Transverse colon (tissue), 4 donors: ENCODE data around the gene APBB3. TPM values are rescaled to one million over a fixed set of nuclear protein-coding genes. Genes with fewer than 3 reads are reported as not detected.

Experiments
- DNase-seq: peaks from one replicate; pipeline ENCODE4 v3.0.0-alpha.2; 2019
- H3K27ac ChIP-seq, 4 donors: fragments of 200-600 bp; sonication (generic); 2 replicates each; pipeline ENCODE4 v1.5.1; 2016 to 2018; ENCODE audit warnings: inconsistent platforms in 4 of 4
- H3K27me3 ChIP-seq: fragments of 200-600 bp; sonication (generic); 2 replicates; pipeline ENCODE4 v1.5.1; 2017; ENCODE audit warnings: inconsistent platforms
- H3K36me3 ChIP-seq, 4 donors: fragments of 200-600 bp; sonication (generic); 2 replicates each; pipeline ENCODE4 v1.5.1; 2017 to 2019; ENCODE audit warnings: inconsistent platforms in 4 of 4
- H3K4me1 ChIP-seq, 4 donors: fragments of 200-600 bp; sonication (generic); 2 replicates each; pipeline ENCODE4 v1.5.1; 2017 to 2020; ENCODE audit warnings: inconsistent platforms in 4 of 4
- H3K4me3 ChIP-seq, 4 donors: fragments of 200-600 bp; sonication (generic); 1 replicate in 1 of 4; 2 replicates in 3 of 4; pipeline versions ENCODE4 v1.5.1 to v1.6.1; 2017 to 2019; ENCODE audit warnings: inconsistent platforms in 4 of 4
- H3K9me3 ChIP-seq, 2 donors: fragments of 200-600 bp; sonication (generic); 2 replicates each; pipeline ENCODE4 v1.5.1; 2017 to 2019; ENCODE audit warnings: inconsistent platforms in 2 of 2
- CTCF ChIP-seq, 5 experiments: fragments of 200-600 bp in 3 of 5; fragments of 450-650 bp in 2 of 5; sonication (generic) in 3 of 5; IDR thresholded peaks; 1 replicate in 2 of 5; 2 replicates in 3 of 5; pipeline ENCODE4 v1.5.1; 2016 to 2017; ENCODE audit warnings: antibody characterized with exemption in 5 of 5, inconsistent platforms in 3 of 5, mild to moderate bottlenecking in 2 of 5, moderate library complexity in 1 of 5
- EP300 ChIP-seq: sonication (generic); formaldehyde crosslinking; IDR thresholded peaks from one replicate; pipeline ENCODE4 v1.6.1; 2017; ENCODE audit warnings: antibody characterized with exemption, low read depth
- POLR2A ChIP-seq: fragments of 450-650 bp; IDR thresholded peaks from one replicate; pipeline ENCODE4 v1.6.1; 2016; ENCODE audit warnings: antibody characterized with exemption, mild to moderate bottlenecking, moderate library complexity
- POLR2AphosphoS5 ChIP-seq, 3 donors: sonication (generic); formaldehyde crosslinking; IDR thresholded peaks; one replicate each; pipeline ENCODE4 v1.6.1; 2016; ENCODE audit warnings: antibody characterized with exemption in 3 of 3
- WGBS, 2 donors: methylation state at CpG; one replicate each; pipeline ENCODE4 v1.1.5; 2018; ENCODE audit warnings: low coverage in 1 of 2; 5-methylcytosine and 5-hydroxymethylcytosine counted together
- in situ Hi-C, 4 donors: fragments of 200-750 bp; cut with MboI; loops; one replicate each; pipeline versions ENCODE4 v1.15.0 to v1.15.1; 2017; ENCODE audit warnings: low sequenced_read_pairs in 3 of 4, low pct_ligation_motif_present in 1 of 4, low pct_unique_long_range_greater_than_20kb in 1 of 4
- intact Hi-C: fragments of 100-400 bp; cut with DNase I; formaldehyde crosslinking; loops from one replicate; pipeline ENCODE4 v1.15.1; 2023; ENCODE audit warnings: low total_unique reads
- small RNA-seq, 4 donors: library from RNA; depleted of rRNA; stranded (forward); fragments of <200 nt; gene quantifications; one replicate each; pipeline ENCODE3, GENCODE V24; 2016
- total RNA-seq, 4 donors: library from RNA; depleted of rRNA; stranded (reverse); fragments of >200 nt; gene quantifications; one replicate each; pipeline ENCODE4 v1.1.0, GENCODE V29; 2016

Gene APBB3
- total RNA-seq, 4 donors from 2014 or later, result 20.1 to 42.5 (median 37.4) TPM

GRCh38 chr5:140513124-140513523 is 51.3 kb downstream of the APBB3 start:
- DNase-seq, result no peak

GRCh38 chr5:140509898-140510297 is 54.5 kb downstream of the APBB3 start:
- no peak for TF ChIP-seq POLR2A
- TF ChIP-seq EP300, result no peak
- no peak for TF ChIP-seq POLR2AphosphoS5 (IDR thresholded peaks at IDR 0.05)
- TF ChIP-seq CTCF (IDR thresholded peaks at IDR 0.05), result no peak
- Histone ChIP-seq H3K36me3 (peaks cover 0 to 88% (median 43%) of the 10 kb centered on the region in 4 donors), H3K9me3 (no peaks in the 10 kb centered on the region), H3K27me3 (no peaks in the 10 kb centered on the region), H3K4me3 (no peak overlapping the region), H3K27ac (no peak overlapping the region), H3K4me1 (no peaks in the 10 kb centered on the region)
- intact Hi-C loops (no loop called here), in situ Hi-C loops (no loop called here)
- 78 to 83% methylated on average over 4 of the region's 4 CpGs for WGBS, 2 donors
- no peak for DNase-seq

More at GRCh38 chr5:140513124-140513523, 51.3 kb downstream of the APBB3 start:
- intact Hi-C loops, result no loop called here
- no peak overlapping the region for H3K27ac ChIP-seq
- 93 to 94% methylated on average over 2 of the region's 2 CpGs for WGBS, 2 donors
- in situ Hi-C loops, result no loop called here
- H3K4me3 ChIP-seq, result no peak overlapping the region
- H3K9me3 ChIP-seq, result no peaks in the 10 kb centered on the region
- peaks cover 0 to 63% (median 30%) of the 10 kb centered on the region in 4 donors for H3K36me3 ChIP-seq
- no peaks in the 10 kb centered on the region for H3K27me3 ChIP-seq
- no peaks in the 10 kb centered on the region for H3K4me1 ChIP-seq
- TF ChIP-seq POLR2A (no peak), POLR2AphosphoS5 (IDR thresholded peaks at IDR 0.05) (no peak), EP300 (no peak), CTCF (IDR thresholded peaks at IDR 0.05) (no peak)

Small RNAs within 50 kb of the gene (small RNA-seq; reads per million reads assigned to genes)
- gene RF00279, result 0 to 0.18 (median 0.07) reads per million in 4 donors
- 0 reads per million in 4 donors for gene RF00443

Other genes starting within 250 kb of the APBB3 start
- gene HBEGF, start 218.0 kb downstream of the APBB3 start, total RNA-seq, result 10 to 100 TPM; 10.5 to 40.0 (median 35.6) TPM
- 1 to 10 TPM in 1 of 4 donors, under 1 TPM in 2, not detected in 1; 0.48 to 3.0 (median 0.82) TPM for gene SLC4A9, start 204.4 kb downstream of the APBB3 start, total RNA-seq
- 100 to 1,000 TPM; 113 to 212 (median 164) TPM for gene ANKHD1, start 162.8 kb downstream of the APBB3 start, total RNA-seq
- 10 to 100 TPM in 3 of 4 donors, not detected in 1; 18.0 to 56.0 (median 27.5) TPM for gene EIF4EBP3, start 16.9 kb downstream of the APBB3 start, total RNA-seq
- gene SRA1, start 7.1 kb downstream of the APBB3 start, total RNA-seq, result 10 to 100 TPM; 19.9 to 36.3 (median 26.5) TPM
- gene SLC35A4, start 230 bp upstream of the APBB3 start, total RNA-seq, result 10 to 100 TPM; 39.4 to 75.5 (median 52.6) TPM
- 10 to 100 TPM in 3 of 4 donors, 1 to 10 TPM in 1; 3.6 to 92.4 (median 45.6) TPM for gene CD14, start 68.6 kb upstream of the APBB3 start, total RNA-seq
- 10 to 100 TPM in 3 of 4 donors, under 1 TPM in 1; 0.75 to 99.2 (median 40.2) TPM for gene TMCO6, start 74.9 kb upstream of the APBB3 start, total RNA-seq
- 100 to 1,000 TPM in 2 of 4 donors, 10 to 100 TPM in 2; 70.8 to 586 (median 90.7) TPM for gene NDUFA2, start 83.0 kb upstream of the APBB3 start, total RNA-seq
- gene IK, start 83.2 kb upstream of the APBB3 start, total RNA-seq, result 100 to 1,000 TPM in 2 of 4 donors, 10 to 100 TPM in 2; 70.8 to 147 (median 100) TPM
- gene WDR55, start 100.3 kb upstream of the APBB3 start, total RNA-seq, result 10 to 100 TPM; 33.3 to 76.6 (median 36.1) TPM
- 1 to 10 TPM in 3 of 4 donors, under 1 TPM in 1; 0.40 to 4.9 (median 2.3) TPM for gene DND1, start 109.0 kb upstream of the APBB3 start, total RNA-seq
- gene HARS1, start 126.8 kb upstream of the APBB3 start, total RNA-seq, result 10 to 100 TPM; 39.6 to 51.6 (median 43.9) TPM
- gene HARS2, start 126.9 kb upstream of the APBB3 start, total RNA-seq, result 10 to 100 TPM; 30.3 to 60.6 (median 41.4) TPM
- 10 to 100 TPM in 3 of 4 donors, 1 to 10 TPM in 1; 6.7 to 41.3 (median 23.1) TPM for gene ZMAT2, start 135.8 kb upstream of the APBB3 start, total RNA-seq
- gene PCDHA1, start 221.5 kb upstream of the APBB3 start, total RNA-seq, result under 1 TPM in 1 of 4 donors, not detected in 3; 0.14 TPM
- under 1 TPM in 2 of 4 donors, not detected in 2; 0.14 to 0.32 TPM for gene PCDHA2, start 230.3 kb upstream of the APBB3 start, total RNA-seq
- 1 to 10 TPM in 1 of 4 donors, under 1 TPM in 2, not detected in 1; 0.32 to 8.8 (median 0.41) TPM for gene PCDHA3, start 236.5 kb upstream of the APBB3 start, total RNA-seq
- 1 to 10 TPM in 3 of 4 donors, under 1 TPM in 1; 0.79 to 7.9 (median 2.4) TPM for gene PCDHA4, start 242.5 kb upstream of the APBB3 start, total RNA-seq